ENCODE results near the gene ZNF514.

ZNF514 gene

DNA sequence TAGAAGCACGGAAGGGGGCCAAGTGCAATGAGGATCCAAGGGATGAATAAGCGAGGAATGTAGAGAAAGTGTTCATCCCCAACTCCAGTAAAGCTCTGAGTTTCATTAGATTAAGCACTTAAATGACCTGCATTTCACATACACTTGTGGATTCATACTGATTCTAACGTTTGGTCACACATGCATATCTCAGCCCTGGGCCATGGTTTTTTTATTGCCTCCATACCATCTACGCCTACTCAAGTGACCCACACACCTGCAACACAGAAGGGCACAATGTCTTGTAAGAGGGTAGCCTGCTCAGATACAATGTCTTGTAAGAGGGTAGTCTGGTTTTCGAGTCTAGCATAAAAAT is 37.5 kb downstream of the ZNF514 start:
- peak overlapping the region; percentile 99 for H3K27ac ChIP-seq
- TF ChIP-seq, protein P1, sequence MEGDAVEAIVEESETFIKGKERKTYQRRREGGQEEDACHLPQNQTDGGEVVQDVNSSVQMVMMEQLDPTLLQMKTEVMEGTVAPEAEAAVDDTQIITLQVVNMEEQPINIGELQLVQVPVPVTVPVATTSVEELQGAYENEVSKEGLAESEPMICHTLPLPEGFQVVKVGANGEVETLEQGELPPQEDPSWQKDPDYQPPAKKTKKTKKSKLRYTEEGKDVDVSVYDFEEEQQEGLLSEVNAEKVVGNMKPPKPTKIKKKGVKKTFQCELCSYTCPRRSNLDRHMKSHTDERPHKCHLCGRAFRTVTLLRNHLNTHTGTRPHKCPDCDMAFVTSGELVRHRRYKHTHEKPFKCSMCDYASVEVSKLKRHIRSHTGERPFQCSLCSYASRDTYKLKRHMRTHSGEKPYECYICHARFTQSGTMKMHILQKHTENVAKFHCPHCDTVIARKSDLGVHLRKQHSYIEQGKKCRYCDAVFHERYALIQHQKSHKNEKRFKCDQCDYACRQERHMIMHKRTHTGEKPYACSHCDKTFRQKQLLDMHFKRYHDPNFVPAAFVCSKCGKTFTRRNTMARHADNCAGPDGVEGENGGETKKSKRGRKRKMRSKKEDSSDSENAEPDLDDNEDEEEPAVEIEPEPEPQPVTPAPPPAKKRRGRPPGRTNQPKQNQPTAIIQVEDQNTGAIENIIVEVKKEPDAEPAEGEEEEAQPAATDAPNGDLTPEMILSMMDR (conservative IDR thresholded peaks at IDR 0.05): no peak
- TF ChIP-seq ZFX (IDR thresholded peaks at IDR 0.05): no peak

DNA sequence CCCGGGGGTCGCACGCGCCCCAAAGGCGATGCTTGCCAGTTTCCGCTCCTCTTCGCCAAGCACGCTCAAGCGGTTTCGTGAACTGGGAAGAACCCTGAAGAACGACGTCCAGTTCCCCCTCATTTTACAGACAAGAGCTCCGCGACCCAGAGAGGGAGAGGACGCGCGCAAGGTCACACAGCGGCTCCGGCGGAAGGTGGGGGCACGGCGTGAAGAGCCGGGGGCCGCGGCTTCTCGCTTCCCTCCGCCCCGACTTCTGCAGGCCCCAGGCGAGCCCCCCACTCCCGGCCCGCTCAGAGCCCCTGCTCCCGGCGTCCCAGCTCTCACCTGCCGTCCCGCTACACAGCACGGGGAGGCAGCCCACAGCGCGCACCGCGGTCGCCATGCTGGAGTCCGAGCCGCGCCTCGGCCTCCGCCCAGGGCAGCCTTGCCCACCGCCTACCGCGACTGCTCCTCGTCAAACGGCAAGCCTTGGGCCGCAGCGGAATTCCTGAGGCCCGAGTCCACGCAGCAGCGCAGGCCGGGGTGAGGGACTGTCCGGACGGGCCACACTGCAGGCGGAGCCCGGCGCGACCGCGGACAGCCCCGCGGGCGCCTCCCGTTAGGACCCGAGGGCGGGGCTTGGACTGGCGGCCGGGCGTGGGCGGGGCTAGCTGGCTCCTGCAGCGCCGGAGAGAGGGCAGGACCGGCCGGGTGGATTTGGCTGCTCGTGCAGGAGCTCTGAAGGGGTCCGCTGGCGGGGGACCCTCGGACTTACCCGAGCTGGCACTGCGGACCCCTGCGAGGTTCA is 38.0 kb downstream of the ZNF514 start, which contains the start of gene MRPS5:
Gene MRPS5, minus strand, starts transcription at position 402 of the 790 bp plus-strand sequence. Its CDS starts 17 bp downstream, at position 385.
- TF ChIP-seq, protein P1 (conservative IDR thresholded peaks at IDR 0.05): no peak; the same call in 1 of the 2 replicates
- TF ChIP-seq ZFX (IDR thresholded peaks at IDR 0.05): peak; percentile 60
- H3K27ac ChIP-seq: peak within 1 kb of the TSS; percentile 99

DNA sequence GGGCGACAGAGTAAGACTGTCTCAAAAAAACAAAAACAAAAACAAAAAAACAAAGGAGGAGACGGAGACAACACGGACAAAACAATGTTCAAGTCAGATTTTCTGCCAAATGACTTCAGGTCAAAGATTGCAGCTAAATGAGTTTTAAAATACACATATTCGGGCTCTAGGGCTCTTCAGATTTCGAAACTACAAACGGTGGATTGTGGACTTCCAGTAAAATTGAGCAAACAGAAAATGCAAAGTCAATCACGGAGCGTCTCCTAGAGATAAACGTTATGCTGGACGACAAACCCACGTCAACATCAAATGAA is 38.6 kb downstream of the ZNF514 start:
- TF ChIP-seq, protein P1 (conservative IDR thresholded peaks at IDR 0.05): no peak
- H3K27ac ChIP-seq: peak overlapping the region; percentile 99

DNA sequence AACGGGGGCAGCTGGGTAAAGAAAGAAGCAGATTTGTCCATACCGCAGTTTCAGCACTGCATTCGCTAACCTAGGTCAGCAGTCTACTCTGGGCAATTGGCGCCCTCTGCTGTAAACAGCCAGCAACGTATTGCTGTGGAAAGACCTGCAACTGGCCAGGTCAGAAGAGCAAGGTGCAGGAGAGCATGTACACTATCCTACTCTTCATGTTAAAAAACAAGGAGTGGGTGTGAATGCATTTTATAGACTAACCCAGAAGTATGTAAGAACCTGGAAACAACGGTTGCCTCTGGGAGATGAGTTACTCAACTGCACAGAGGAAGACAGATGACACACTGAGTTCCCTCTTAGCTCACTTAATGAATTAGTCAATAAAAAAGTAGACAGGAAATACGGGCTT is 44.2 kb downstream of the ZNF514 start:
- H3K27ac ChIP-seq: no peak overlapping the region
- no peak for TF ChIP-seq ZFX (IDR thresholded peaks at IDR 0.05)
- TF ChIP-seq, protein P1 (conservative IDR thresholded peaks at IDR 0.05): peak; percentile 87

DNA sequence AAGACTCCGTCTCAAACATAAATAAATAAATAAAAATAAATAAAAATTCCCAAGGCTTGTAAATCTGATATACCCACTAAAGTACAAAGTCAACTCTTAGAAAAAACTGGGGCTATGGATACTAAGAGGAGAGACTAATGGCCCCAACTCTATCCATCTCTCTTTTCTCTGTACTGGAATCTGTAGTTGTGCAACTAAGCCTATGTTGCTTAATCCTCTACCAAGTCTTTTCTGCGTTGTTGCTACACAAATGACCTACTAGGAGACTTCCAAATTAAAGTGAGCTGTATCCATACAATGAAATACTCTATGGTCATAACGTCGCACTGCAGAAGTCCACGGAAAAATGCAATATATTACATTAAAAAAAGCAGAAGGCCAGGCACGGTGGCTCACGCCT is 46.2 kb downstream of the ZNF514 start:
- H3K27ac ChIP-seq: no peak overlapping the region
- TF ChIP-seq, protein P1 (conservative IDR thresholded peaks at IDR 0.05): no peak
- TF ChIP-seq ZFX (IDR thresholded peaks at IDR 0.05): no peak

DNA sequence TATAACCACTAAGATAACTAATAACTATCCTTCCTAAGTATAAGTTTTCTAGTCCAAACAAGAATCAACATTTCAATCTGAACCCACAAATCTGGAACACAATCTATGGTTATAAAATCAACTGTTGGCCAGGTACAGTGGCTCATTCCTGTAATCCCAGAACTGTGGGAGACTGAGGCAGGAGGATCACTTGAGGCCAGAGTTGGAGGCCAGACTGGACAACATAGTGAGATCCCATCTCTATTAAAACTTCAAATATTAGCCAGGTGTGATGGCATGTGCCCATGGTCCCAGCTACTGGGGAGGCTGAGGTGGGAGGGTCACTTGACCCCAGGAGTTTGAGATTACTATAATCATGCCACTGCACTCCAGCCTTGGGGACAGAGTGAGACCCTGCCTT is 49.3 kb downstream of the ZNF514 start:
- no peak overlapping the region for H3K27ac ChIP-seq
- no peak for TF ChIP-seq ZFX (IDR thresholded peaks at IDR 0.05)
- TF ChIP-seq, protein P1 (conservative IDR thresholded peaks at IDR 0.05): no peak

DNA sequence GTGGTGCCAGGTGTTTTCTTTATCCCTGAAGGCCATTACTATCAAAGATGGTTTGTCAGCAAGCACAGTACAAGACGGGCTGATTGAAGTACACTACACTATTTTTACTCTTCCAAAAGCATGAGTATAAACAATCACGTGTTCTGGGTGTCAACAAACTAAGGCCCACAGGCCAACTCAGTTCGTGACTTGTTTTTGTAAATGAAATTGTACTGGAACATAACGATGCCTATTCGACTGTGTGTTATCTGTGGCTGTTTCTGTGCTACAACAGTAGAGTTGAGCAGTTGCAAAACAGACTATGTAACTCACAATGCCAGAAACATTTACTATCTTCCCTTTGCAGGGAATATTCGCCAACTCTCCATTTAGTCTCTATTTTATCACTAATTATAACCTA is 50.4 kb downstream of the ZNF514 start:
- TF ChIP-seq, protein P1 (conservative IDR thresholded peaks at IDR 0.05): no peak
- no peak for TF ChIP-seq ZFX (IDR thresholded peaks at IDR 0.05)
- H3K27ac ChIP-seq: no peak overlapping the region
